K562 (cell line): ENCODE results near the gene FOXR1. TPM values are rescaled to one million over a fixed set of nuclear protein-coding genes. Genes with fewer than 3 reads are reported as not detected.
A peak's percentile ranks its signal among the peaks of the same experiment; 100 is the strongest.

ENCODE experiments used
- BRCA1 ChIP-seq, 2 experiments: fragments of 450-650 bp in 1 of 2; sonication (generic) in 1 of 2; formaldehyde crosslinking in 1 of 2; IDR thresholded peaks; 2 replicates each; pipeline versions ENCODE4 v1.5.0 to v1.6.1; 2017 to 2020; ENCODE audit warnings: mild to moderate bottlenecking in 1 of 2, missing genetic modification reagents in 1 of 2
- CHCHD3 ChIP-seq: fragments of 250-450 bp; sonication (Bioruptor Pico); IDR thresholded peaks from 2 replicates; pipeline ENCODE4 v2.1.2; 2022; ENCODE audit warnings: mild to moderate bottlenecking
- FOXM1 ChIP-seq, 2 experiments: fragments of 450-650 bp in 1 of 2; sonication (generic) in 1 of 2; formaldehyde crosslinking in 1 of 2; IDR thresholded peaks; 2 replicates each; pipeline versions ENCODE4 v1.6.1 to v1.9.0; 2017 to 2022; ENCODE audit warnings: low read depth in 2 of 2, mild to moderate bottlenecking in 2 of 2, missing genetic modification reagents in 1 of 2, moderate library complexity in 1 of 2
- HNRNPUL1 ChIP-seq: fragments of 200-400 bp; formaldehyde crosslinking; IDR thresholded peaks from 2 replicates; pipeline ENCODE4 v1.6.1; 2017; ENCODE audit warnings: low read length
- MED1 ChIP-seq: sonication (generic); formaldehyde crosslinking; IDR thresholded peaks from 2 replicates; pipeline ENCODE4 v1.8.1; 2023; ENCODE audit warnings: missing genetic modification reagents, borderline replicate concordance
- NR3C1 ChIP-seq: sonication (generic); formaldehyde crosslinking; IDR thresholded peaks from 2 replicates; pipeline ENCODE4 v1.8.1; 2022; ENCODE audit warnings: missing genetic modification reagents
- PPARD ChIP-seq: fragments of 250-450 bp; sonication (Bioruptor Pico); IDR thresholded peaks from 2 replicates; pipeline ENCODE4 v1.8.0; 2022; ENCODE audit warnings: inconsistent platforms, mild to moderate bottlenecking, moderate library complexity
- PRMT5 ChIP-seq: sonication (generic); formaldehyde crosslinking; IDR thresholded peaks from 2 replicates; pipeline ENCODE4 v1.5.0; 2020; ENCODE audit warnings: missing genetic modification reagents
- RAD51 ChIP-seq: fragments of 450-650 bp; IDR thresholded peaks from 2 replicates; pipeline ENCODE4 v1.7.1; 2016; ENCODE audit warnings: low read depth, mild to moderate bottlenecking, borderline replicate concordance
- RCOR1 ChIP-seq, 2 experiments: IDR thresholded peaks; 2 replicates each; pipeline ENCODE4 v1.6.1; 2012; ENCODE audit warnings: low read depth in 2 of 2, low read length in 2 of 2, borderline replicate concordance in 1 of 2, improper control_type of control experiment in 1 of 2
- RFX1 ChIP-seq: fragments of 450-650 bp; IDR thresholded peaks from 2 replicates; pipeline ENCODE4 v1.6.1; 2016; ENCODE audit warnings: mild to moderate bottlenecking, moderate library complexity
- TEAD1 ChIP-seq, 2 experiments: fragments of 450-650 bp in 1 of 2; sonication (generic) in 1 of 2; formaldehyde crosslinking; IDR thresholded peaks; 2 replicates each; pipeline versions ENCODE4 v1.4.0 to v1.8.0; 2020 to 2022; ENCODE audit warnings: mild to moderate bottlenecking in 2 of 2, missing genetic modification reagents in 1 of 2
- TFAM ChIP-seq: fragments of 250-450 bp; sonication (Bioruptor Pico); conservative IDR thresholded peaks from 2 replicates; pipeline ENCODE4 v1.5.0; 2021; ENCODE audit warnings: mild to moderate bottlenecking, moderate library complexity
- ZNF311 ChIP-seq: fragments of 250-450 bp; sonication (Bioruptor Pico); IDR thresholded peaks from 2 replicates; pipeline ENCODE4 v1.4.0; 2020; ENCODE audit warnings: mild to moderate bottlenecking, moderate library complexity
- ZNF57 ChIP-seq: fragments of 450-650 bp; formaldehyde crosslinking; IDR thresholded peaks from 2 replicates; pipeline ENCODE4 v1.4.0; 2020; ENCODE audit warnings: mild to moderate bottlenecking, moderate library complexity
- polyA plus RNA-seq, 8 experiments: library from polyadenylated mRNA; depleted of rRNA in 4 of 8; stranded (reverse) in 5 of 8; unstranded in 3 of 8; fragments of >200 nt; fragmentation: Nextera tagmentation in 2 of 8; fragmentation: Illumina TruSeq in 1 of 8; extraction: Ambion mirVana in 2 of 8; extraction: Trizol in 1 of 8; gene quantifications; 2 replicates each; pipeline versions ENCODE4 v1.2.1 to v1.2.3, GENCODE V29; 2011 to 2014; ENCODE audit warnings: inconsistent platforms in 1 of 8, missing spikeins in 1 of 8
- total RNA-seq, 7 experiments: library from RNA; depleted of rRNA in 6 of 7; stranded (reverse); fragments of >200 nt in 6 of 7; fragmentation: Illumina TruSeq in 2 of 7; extraction: Trizol in 2 of 7; gene quantifications; 2 replicates each; pipeline versions ENCODE4 v1.2.1 to v1.2.3, GENCODE V29; 2011 to 2021; ENCODE audit warnings: low replicate concordance in 1 of 7
- TF ChIP-seq, protein P1 (sequence below): sonication (generic); formaldehyde crosslinking; IDR thresholded peaks from 2 replicates; pipeline ENCODE4 v1.8.1; 2022; ENCODE audit warnings: missing genetic modification reagents
- TF ChIP-seq, protein P2 (sequence below): fragments of 250-450 bp; sonication (Bioruptor Pico); IDR thresholded peaks from 2 replicates; pipeline ENCODE4 v1.5.0; 2021; ENCODE audit warnings: mild to moderate bottlenecking, moderate library complexity
- TF ChIP-seq, protein P3 (sequence below): sonication (generic); formaldehyde crosslinking; IDR thresholded peaks from 2 replicates; pipeline ENCODE4 v1.8.1; 2023; ENCODE audit warnings: mild to moderate bottlenecking, missing genetic modification reagents
- TF ChIP-seq, protein P4 (sequence below): fragments of 250-450 bp; sonication (Bioruptor Pico); IDR thresholded peaks from 2 replicates; pipeline ENCODE4 v1.8.0; 2021; ENCODE audit warnings: moderate library complexity, mild to moderate bottlenecking, inconsistent platforms
- TF ChIP-seq, protein P5 (sequence below): fragments of 450-650 bp; IDR thresholded peaks from 2 replicates; pipeline ENCODE4 v1.6.1; 2016; ENCODE audit warnings: antibody characterized with exemption

FOXR1 gene
- total and polyA plus RNA-seq, 9 of the 15 experiments (the other 6 are each of a cell fraction or from before 2014, with no cell fraction given) = not detected

DNA sequence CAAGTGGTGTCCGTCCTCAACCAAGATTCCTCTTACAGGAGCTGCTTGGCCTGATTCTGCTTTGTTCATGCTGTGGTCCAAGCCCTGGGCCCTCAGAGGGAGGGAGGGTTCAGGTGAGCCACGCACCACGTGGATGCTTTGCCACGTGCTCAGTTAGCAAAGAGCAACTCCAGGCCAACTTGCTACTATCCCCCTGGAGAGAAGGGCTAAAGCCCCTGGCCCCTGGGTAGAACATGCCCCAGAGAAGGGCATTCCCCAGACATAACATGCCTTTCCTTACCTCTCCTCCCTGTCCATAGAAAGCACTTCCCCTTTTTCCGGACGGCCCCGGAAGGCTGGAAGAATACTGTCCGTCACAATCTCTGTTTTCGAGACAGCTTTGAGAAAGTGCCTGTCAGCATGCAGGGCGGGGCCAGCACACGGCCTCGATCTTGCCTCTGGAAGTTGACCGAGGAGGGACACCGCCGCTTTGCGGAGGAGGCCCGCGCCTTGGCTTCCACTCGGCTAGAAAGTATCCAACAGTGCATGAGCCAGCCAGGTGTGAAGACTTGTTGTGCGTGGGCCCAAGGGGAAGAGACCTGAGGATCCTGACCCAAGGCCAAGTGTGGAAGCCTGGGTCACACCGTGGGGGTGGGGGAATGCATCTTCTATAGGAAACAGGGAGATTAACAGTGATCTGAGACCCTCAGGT lies 8.8 kb downstream of the FOXR1 start (continued):
- no peak; the same call in 1 of the 2 replicates for TF ChIP-seq FOXM1 (IDR thresholded peaks at IDR 0.05; ENCODE audit: low read depth)
- TF ChIP-seq FOXM1 (CRISPR knock-in tag; IDR thresholded peaks at IDR 0.05; ENCODE audit: low read depth) = no peak
- no peak for TF ChIP-seq TFAM (CRISPR knock-in tag)
- no peak for TF ChIP-seq ZNF57 (CRISPR knock-in tag)
- TF ChIP-seq HNRNPUL1 = no peak
- TF ChIP-seq, protein P1, sequence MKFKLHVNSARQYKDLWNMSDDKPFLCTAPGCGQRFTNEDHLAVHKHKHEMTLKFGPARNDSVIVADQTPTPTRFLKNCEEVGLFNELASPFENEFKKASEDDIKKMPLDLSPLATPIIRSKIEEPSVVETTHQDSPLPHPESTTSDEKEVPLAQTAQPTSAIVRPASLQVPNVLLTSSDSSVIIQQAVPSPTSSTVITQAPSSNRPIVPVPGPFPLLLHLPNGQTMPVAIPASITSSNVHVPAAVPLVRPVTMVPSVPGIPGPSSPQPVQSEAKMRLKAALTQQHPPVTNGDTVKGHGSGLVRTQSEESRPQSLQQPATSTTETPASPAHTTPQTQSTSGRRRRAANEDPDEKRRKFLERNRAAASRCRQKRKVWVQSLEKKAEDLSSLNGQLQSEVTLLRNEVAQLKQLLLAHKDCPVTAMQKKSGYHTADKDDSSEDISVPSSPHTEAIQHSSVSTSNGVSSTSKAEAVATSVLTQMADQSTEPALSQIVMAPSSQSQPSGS = no peak
- TF ChIP-seq, protein P2, sequence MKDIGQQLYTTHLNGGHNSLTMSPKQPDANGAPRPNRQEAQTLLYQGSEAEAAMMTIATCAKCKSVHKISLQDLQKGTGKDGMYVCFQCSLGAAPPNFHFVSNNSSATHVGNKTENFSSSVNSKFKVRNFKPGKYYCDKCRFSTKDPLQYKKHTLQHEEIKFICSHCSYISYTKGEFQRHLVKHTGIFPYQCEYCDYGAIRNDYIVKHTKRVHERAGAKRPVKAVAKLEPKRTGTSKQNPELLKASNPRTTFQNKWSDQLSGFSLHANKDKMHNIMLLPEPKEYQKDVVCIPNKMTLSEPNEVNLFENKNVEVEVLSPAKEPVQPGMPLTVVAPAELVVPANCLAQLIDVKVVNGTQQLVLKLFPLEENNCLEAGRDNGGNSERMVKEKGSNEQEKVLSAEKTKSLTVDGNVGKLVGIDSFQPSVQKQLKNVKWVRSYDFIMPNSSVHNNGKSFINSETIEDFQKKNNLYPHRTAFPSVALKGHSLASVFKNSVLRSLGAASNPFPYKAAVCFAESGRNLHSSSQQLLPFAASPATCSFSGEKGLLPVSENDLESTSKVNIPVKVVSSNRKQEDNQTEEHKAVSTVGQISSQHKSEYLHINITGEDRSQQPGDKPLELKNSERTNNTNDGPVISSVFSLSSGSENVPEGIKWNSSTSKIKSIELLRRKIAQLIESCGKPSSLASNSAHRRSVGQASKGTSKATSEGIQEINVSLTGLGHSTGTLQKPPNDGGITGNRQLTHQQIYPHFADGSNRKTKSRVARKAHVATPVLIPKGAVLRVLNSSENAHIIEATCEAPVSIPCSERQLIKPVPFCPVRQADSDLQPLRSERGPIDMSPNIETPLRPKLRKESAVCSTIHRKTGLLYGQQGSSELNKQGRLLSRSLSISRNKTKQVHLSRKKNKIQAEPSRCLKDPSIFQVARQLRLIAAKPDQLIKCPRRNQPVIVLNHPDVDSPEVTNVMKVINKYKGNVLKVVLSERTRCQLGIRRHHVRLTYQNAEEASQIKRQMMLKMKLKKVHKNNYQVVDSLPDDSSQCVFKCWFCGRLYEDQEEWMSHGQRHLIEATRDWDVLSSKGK (CRISPR knock-in tag) = no peak
- no peak for TF ChIP-seq NR3C1 (CRISPR knock-in tag)
- TF ChIP-seq, protein P3, sequence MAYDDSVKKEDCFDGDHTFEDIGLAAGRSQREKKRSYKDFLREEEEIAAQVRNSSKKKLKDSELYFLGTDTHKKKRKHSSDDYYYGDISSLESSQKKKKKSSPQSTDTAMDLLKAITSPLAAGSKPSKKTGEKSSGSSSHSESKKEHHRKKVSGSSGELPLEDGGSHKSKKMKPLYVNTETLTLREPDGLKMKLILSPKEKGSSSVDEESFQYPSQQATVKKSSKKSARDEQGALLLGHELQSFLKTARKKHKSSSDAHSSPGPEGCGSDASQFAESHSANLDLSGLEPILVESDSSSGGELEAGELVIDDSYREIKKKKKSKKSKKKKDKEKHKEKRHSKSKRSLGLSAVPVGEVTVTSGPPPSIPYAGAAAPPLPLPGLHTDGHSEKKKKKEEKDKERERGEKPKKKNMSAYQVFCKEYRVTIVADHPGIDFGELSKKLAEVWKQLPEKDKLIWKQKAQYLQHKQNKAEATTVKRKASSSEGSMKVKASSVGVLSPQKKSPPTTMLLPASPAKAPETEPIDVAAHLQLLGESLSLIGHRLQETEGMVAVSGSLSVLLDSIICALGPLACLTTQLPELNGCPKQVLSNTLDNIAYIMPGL (CRISPR knock-in tag) = peak; percentile 65; the same call in 1 of the 2 replicates
- TF ChIP-seq PRMT5 (CRISPR knock-in tag) = no peak
- peak; percentile 17 to 81; a peak in 1 of 4 replicates for TF ChIP-seq TEAD1 (CRISPR knock-in tag; IDR thresholded peaks at IDR 0.05)
- no peak for TF ChIP-seq ZNF311 (CRISPR knock-in tag)
- TF ChIP-seq RAD51 = peak; percentile 82
- no peak for TF ChIP-seq BRCA1 (IDR thresholded peaks at IDR 0.05)
- no peak for TF ChIP-seq BRCA1 (CRISPR knock-in tag; IDR thresholded peaks at IDR 0.05)
- peak in 1 of 2 experiments; percentile 63; a peak in 2 of 4 replicates for TF ChIP-seq RCOR1 (IDR thresholded peaks at IDR 0.05; ENCODE audit: borderline replicate concordance in 1 of 2, low read depth in 2 of 2, low read length in 2 of 2)
- no peak for TF ChIP-seq CHCHD3 (CRISPR knock-in tag)
- TF ChIP-seq, protein P4, sequence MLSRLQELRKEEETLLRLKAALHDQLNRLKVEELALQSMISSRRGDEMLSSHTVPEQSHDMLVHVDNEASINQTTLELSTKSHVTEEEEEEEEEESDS (CRISPR knock-in tag) = no peak
- TF ChIP-seq RFX1 = no peak
- TF ChIP-seq, protein P5, sequence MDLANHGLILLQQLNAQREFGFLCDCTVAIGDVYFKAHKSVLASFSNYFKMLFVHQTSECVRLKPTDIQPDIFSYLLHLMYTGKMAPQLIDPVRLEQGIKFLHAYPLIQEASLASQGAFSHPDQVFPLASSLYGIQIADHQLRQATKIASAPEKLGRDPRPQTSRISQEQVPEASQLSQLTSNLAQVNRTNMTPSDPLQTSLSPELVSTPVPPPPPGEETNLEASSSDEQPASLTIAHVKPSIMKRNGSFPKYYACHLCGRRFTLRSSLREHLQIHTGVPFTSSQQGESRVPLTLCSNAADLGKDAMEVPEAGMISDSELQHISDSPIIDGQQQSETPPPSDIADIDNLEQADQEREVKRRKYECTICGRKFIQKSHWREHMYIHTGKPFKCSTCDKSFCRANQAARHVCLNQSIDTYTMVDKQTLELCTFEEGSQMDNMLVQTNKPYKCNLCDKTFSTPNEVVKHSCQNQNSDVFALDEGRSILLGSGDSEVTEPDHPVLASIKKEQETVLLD = 0 out of 2 replicates have a peak, but pooled peaks have one; percentile 12
- TF ChIP-seq MED1 = no peak
- no peak for TF ChIP-seq PPARD (CRISPR knock-in tag)
